HG03039 (cell line): ENCODE results near the gene PRKN.

Experiments used
- ATAC-seq: cut with Tn5 transposase; IDR thresholded peaks from one replicate; pipeline ENCODE4 v1.9.1; 2021; ENCODE audit warnings: mild to moderate bottlenecking, moderate library complexity; ENCODE audit not compliant: unreplicated experiment

PRKN gene

GRCh38 chr6:162262466-162263196 lies 464.9 kb downstream of the PRKN start:
- no peak for ATAC-seq

GRCh38 chr6:162261598-162261997 lies 466.0 kb downstream of the PRKN start:
- no peak for ATAC-seq

- no peak for ATAC-seq
Observed at GRCh38 chr6:162260027-162260426, 467.5 kb downstream of the PRKN start.

- no peak for ATAC-seq
Observed at GRCh38 chr6:162258647-162259046, 468.9 kb downstream of the PRKN start.

- no peak for ATAC-seq
Observed at GRCh38 chr6:162256361-162256760, 471.2 kb downstream of the PRKN start.

GRCh38 chr6:162251257-162251656 lies 476.3 kb downstream of the PRKN start:
- no peak for ATAC-seq

GRCh38 chr6:162249907-162250642 lies 477.5 kb downstream of the PRKN start:
- ATAC-seq: no peak

GRCh38 chr6:162245830-162246420 lies 481.6 kb downstream of the PRKN start:
- no peak for ATAC-seq

GRCh38 chr6:162244031-162244430 lies 483.5 kb downstream of the PRKN start:
- no peak for ATAC-seq

- ATAC-seq: no peak
Observed at GRCh38 chr6:162242915-162243314, 484.7 kb downstream of the PRKN start.

- ATAC-seq: no peak
Observed at GRCh38 chr6:162239330-162239729, 488.2 kb downstream of the PRKN start.

GRCh38 chr6:162238675-162239074 lies 488.9 kb downstream of the PRKN start:
- ATAC-seq: no peak

- no peak for ATAC-seq
Observed at GRCh38 chr6:162237331-162237730, 490.2 kb downstream of the PRKN start.

GRCh38 chr6:162234631-162235030 lies 492.9 kb downstream of the PRKN start:
- no peak for ATAC-seq

GRCh38 chr6:162230147-162230752 lies 497.3 kb downstream of the PRKN start:
- no peak for ATAC-seq

- ATAC-seq: no peak
Observed at GRCh38 chr6:162229093-162229492, 498.5 kb downstream of the PRKN start.

GRCh38 chr6:162226803-162227202 lies 500.8 kb downstream of the PRKN start:
- ATAC-seq: no peak

- ATAC-seq: no peak
Observed at GRCh38 chr6:162222521-162222920, 505.0 kb downstream of the PRKN start.

- ATAC-seq: no peak
Observed at GRCh38 chr6:162220876-162221275, 506.7 kb downstream of the PRKN start.

- no peak for ATAC-seq
Observed at GRCh38 chr6:162219266-162219665, 508.3 kb downstream of the PRKN start.

GRCh38 chr6:162217811-162218493 lies 509.6 kb downstream of the PRKN start:
- ATAC-seq: no peak
